ENCODE data around the gene CAMKV. TPM values are rescaled to one million over a fixed set of nuclear protein-coding genes. Genes with fewer than 3 reads are reported as not detected.

The CAMKV gene
- total RNA-seq, 4 donors from 2014 or later = not detected

GRCh38 chr3:49877716-49878115 lies 8.0 kb upstream of the CAMKV start:
- DNase-seq (ENCODE audit: low spot score) (no peak), ATAC-seq (ENCODE audit: low FRiP score) (no peak)
- TF ChIP-seq, protein P1, sequence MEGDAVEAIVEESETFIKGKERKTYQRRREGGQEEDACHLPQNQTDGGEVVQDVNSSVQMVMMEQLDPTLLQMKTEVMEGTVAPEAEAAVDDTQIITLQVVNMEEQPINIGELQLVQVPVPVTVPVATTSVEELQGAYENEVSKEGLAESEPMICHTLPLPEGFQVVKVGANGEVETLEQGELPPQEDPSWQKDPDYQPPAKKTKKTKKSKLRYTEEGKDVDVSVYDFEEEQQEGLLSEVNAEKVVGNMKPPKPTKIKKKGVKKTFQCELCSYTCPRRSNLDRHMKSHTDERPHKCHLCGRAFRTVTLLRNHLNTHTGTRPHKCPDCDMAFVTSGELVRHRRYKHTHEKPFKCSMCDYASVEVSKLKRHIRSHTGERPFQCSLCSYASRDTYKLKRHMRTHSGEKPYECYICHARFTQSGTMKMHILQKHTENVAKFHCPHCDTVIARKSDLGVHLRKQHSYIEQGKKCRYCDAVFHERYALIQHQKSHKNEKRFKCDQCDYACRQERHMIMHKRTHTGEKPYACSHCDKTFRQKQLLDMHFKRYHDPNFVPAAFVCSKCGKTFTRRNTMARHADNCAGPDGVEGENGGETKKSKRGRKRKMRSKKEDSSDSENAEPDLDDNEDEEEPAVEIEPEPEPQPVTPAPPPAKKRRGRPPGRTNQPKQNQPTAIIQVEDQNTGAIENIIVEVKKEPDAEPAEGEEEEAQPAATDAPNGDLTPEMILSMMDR (IDR thresholded peaks at IDR 0.05) = no peak

DNA sequence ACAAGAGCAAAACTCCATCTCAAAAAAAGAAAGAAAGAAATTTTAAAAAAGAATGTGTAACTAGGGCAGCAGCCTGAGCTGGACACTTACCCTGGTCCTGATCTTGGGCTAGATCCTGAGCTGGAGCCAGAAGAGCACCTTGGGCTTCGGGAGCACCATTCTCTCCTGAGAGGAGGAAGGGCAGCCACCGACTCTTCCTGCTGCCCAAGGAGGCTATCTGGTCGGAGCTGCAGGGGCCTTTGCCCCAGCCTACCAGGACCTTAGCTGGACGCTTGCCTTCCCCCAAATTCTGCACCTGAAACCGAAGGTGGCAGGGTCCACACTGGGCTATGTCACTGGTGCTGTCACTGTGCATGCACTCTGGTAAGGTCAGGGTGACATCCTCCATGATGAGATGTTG lies 6.9 kb upstream of the CAMKV start:
- no peak for DNase-seq (ENCODE audit: low spot score)
- TF ChIP-seq, protein P1 (IDR thresholded peaks at IDR 0.05) = no peak
- ATAC-seq (ENCODE audit: low FRiP score) = no peak

GRCh38 chr3:49873623-49874022 lies 3.9 kb upstream of the CAMKV start:
- no peak for ATAC-seq (ENCODE audit: low FRiP score)
- no peak for DNase-seq (ENCODE audit: low spot score)
- TF ChIP-seq, protein P1 (IDR thresholded peaks at IDR 0.05) = no peak

GRCh38 chr3:49872801-49873281 lies 3.1 kb upstream of the CAMKV start:
- ATAC-seq (ENCODE audit: low FRiP score) (no peak), DNase-seq (ENCODE audit: low spot score) (no peak)
- TF ChIP-seq, protein P1 (IDR thresholded peaks at IDR 0.05) = no peak

DNA sequence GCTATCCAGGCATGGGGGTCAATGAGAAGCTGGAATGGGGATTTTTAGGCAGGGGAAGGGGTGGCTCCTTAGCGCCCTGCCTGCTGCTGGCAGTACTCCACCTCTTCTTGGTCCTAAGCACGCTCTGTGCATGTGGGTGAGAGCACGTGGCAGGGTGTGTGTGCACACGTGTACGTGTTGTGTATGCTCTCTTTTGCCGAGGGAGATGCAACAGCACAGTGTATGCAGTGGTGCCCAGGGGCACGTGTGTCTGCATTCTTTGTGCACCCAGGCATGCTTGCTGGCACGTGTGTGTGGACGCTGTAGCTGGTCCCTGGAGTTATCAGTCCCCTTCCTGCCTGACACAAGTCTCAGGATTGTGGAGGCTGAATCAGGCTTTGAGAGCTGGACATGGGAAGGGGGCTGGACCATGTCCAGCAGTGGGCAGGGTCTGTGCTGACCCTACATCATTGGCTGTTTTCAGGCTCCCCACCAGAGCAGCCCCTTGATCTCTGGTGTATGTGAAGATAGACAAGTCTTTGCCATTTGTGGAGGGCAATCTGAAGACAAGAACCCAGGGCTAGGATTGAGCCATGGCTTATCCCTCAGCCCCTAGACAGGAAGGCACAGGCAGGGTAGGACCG lies 1.9 kb upstream of the CAMKV start:
- ATAC-seq (ENCODE audit: low FRiP score) = no peak
- DNase-seq (ENCODE audit: low spot score) = no peak
- TF ChIP-seq, protein P1 (IDR thresholded peaks at IDR 0.05) = no peak

GRCh38 chr3:49868862-49869466 lies 742 bp downstream of the CAMKV start:
- peak; percentile 5 for ATAC-seq (ENCODE audit: low FRiP score)
- DNase-seq (ENCODE audit: low spot score) = no peak
- TF ChIP-seq, protein P1 (IDR thresholded peaks at IDR 0.05) = no peak

DNA sequence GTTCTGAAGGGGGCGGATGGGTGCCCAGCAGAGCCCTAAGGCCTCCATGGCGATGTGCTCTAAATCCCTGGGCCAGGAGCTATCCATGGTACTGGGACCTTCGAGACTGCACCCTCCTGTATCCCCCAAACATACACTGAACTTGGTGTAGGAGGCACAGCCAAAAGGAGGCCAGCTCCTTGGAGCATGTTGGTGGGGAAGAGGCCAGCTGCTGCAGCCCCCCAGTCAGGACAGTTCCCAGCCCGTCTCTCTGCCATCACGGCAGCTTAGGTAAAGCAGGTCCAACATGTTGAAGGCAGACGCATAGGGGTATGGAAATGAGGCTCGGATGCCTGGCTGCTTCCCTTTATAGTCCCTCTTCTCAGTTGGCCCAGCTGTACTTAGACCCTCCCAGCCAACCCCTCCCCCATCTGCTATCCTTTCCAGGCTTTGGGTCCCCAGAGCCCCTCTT lies 1.8 kb downstream of the CAMKV start:
- no peak for DNase-seq (ENCODE audit: low spot score)
- no peak for ATAC-seq (ENCODE audit: low FRiP score)

More for the DNA sequence above, 1.8 kb downstream of the CAMKV start:
- TF ChIP-seq, protein P1 (IDR thresholded peaks at IDR 0.05) = no peak

Measured in omental fat pad (tissue), 4 donors.